HT1080 (cell line): ENCODE measurements around the gene UNC5CL. TPM values are rescaled to one million over a fixed set of nuclear protein-coding genes. Genes with fewer than 3 reads are reported as not detected.

Experiments used
- DNase-seq: peaks from one replicate; pipeline ENCODE4 v3.0.0-alpha.2; 2015; ENCODE audit warnings: low read depth
- total RNA-seq: library from RNA; depleted of rRNA; stranded (reverse); fragments of >200 nt; shearing (Covaris generic); gene quantifications from 2 replicates; pipeline ENCODE4 v1.2.3, GENCODE V29; 2014

UNC5CL gene
- total RNA-seq, 1 experiment from 2014 or later = 0.16 TPM

GRCh38 chr6:41064841-41065240 lies 25.8 kb upstream of the UNC5CL start:
- no peak for DNase-seq

- no peak for DNase-seq
Observed at GRCh38 chr6:41063884-41064285, 24.9 kb upstream of the UNC5CL start.

GRCh38 chr6:41062056-41062455 lies 23.0 kb upstream of the UNC5CL start:
- no peak for DNase-seq

- DNase-seq = no peak
Observed at GRCh38 chr6:41061196-41061726, 22.2 kb upstream of the UNC5CL start.

- DNase-seq = no peak
Observed at GRCh38 chr6:41059556-41059955, 20.5 kb upstream of the UNC5CL start.

- no peak for DNase-seq
Observed at GRCh38 chr6:41058783-41059181, 19.8 kb upstream of the UNC5CL start.

- no peak for DNase-seq
Observed at GRCh38 chr6:41056768-41057490, 17.9 kb upstream of the UNC5CL start.

- no peak for DNase-seq
Observed at GRCh38 chr6:41055149-41055548, 16.1 kb upstream of the UNC5CL start.

- DNase-seq = no peak
Observed at GRCh38 chr6:41054511-41054910, 15.5 kb upstream of the UNC5CL start.

GRCh38 chr6:41053041-41053440 lies 14.0 kb upstream of the UNC5CL start, which contains the start of gene APOBEC2:
Gene APOBEC2 (plus strand): TSS chr6:41053202. CDS start chr6:41053348, 146 bp downstream.
- no peak for DNase-seq

GRCh38 chr6:41051873-41052272 lies 12.9 kb upstream of the UNC5CL start:
- no peak for DNase-seq

- DNase-seq = no peak
Observed at GRCh38 chr6:41050536-41050935, 11.5 kb upstream of the UNC5CL start.

- DNase-seq = no peak
Observed at GRCh38 chr6:41049955-41050354, 10.9 kb upstream of the UNC5CL start.

- DNase-seq = no peak
Observed at GRCh38 chr6:41049521-41049920, 10.5 kb upstream of the UNC5CL start.

- DNase-seq = no peak
Observed at GRCh38 chr6:41047745-41048732, 9.0 kb upstream of the UNC5CL start.

- DNase-seq = no peak
Observed at GRCh38 chr6:41047306-41047705, 8.3 kb upstream of the UNC5CL start.

GRCh38 chr6:41046084-41046483 lies 7.1 kb upstream of the UNC5CL start:
- DNase-seq = no peak

- no peak for DNase-seq
Observed at GRCh38 chr6:41045664-41046063, 6.6 kb upstream of the UNC5CL start.

- no peak for DNase-seq
Observed at GRCh38 chr6:41043151-41043550, 4.1 kb upstream of the UNC5CL start.

- peak; percentile 62 for DNase-seq
Observed at GRCh38 chr6:41042226-41043055, 3.4 kb upstream of the UNC5CL start, which contains the start of gene TSPO2. Gene TSPO2 (plus strand): TSS chr6:41042467. CDS start chr6:41042986, 519 bp downstream.

GRCh38 chr6:41040940-41041536 lies 2.0 kb upstream of the UNC5CL start:
- no peak for DNase-seq
